ENCODE results near the gene PACRG.

PACRG gene

DNA sequence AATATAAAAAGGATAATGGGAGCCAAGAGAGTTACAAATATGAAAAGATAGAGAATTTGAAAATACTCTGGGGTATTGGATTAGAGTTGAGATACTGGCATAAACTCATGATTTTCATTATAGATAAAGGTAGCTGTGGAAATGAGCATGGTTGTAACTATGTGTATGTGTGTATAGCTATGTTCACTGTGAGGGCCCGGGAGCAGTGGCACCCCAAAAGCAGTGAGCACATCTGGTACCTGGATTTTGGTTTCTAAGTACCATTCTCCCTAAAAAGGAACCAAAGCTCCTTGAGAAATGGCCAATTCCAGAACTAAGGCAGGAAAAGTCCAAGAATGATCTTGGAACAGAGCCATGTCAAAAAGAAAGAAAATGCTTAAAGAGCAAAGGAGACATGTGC is 484.3 kb downstream of the PACRG start:
- no peak overlapping the region for H3K18ac ChIP-seq (ENCODE audit: low read length)
- H3K4me1 ChIP-seq (ENCODE audit: control insufficient read depth, low read depth, low read length), result no peaks in the 10 kb centered on the region
- H3K79me1 ChIP-seq (ENCODE audit: low read length), result no peaks in the 10 kb centered on the region
- no CpG with 5 or more reads among the region's 1 CpG for WGBS (ENCODE audit: extremely low coverage, insufficient coverage, low lambda C conversion rate)
- no peak overlapping the region for H2BK5ac ChIP-seq (ENCODE audit: low read length)
- no peak overlapping the region for H3K4me3 ChIP-seq (ENCODE audit: low read length)
- no peak overlapping the region for H3K9ac ChIP-seq (ENCODE audit: low read length)
- no peaks in the 10 kb centered on the region for H3K79me2 ChIP-seq (ENCODE audit: control insufficient read depth, insufficient read depth, low read length)
- no peak overlapping the region for H3K27ac ChIP-seq (ENCODE audit: low read depth, low read length)
- H3K23ac ChIP-seq (ENCODE audit: low read length), result no peak overlapping the region
- H3K4ac ChIP-seq (ENCODE audit: low read depth, low read length), result no peak overlapping the region
- H3K27me3 ChIP-seq (ENCODE audit: insufficient read depth, low read length, poor library complexity), result no peaks in the 10 kb centered on the region
- no peak overlapping the region for H2BK120ac ChIP-seq (ENCODE audit: low read depth, low read length)
- DNase-seq, result no peak
- H4K8ac ChIP-seq (ENCODE audit: low read depth, low read length), result no peak overlapping the region
- H4K5ac ChIP-seq (ENCODE audit: low read length), result no peak overlapping the region
- no peaks in the 10 kb centered on the region for H3K36me3 ChIP-seq (ENCODE audit: control insufficient read depth, insufficient read depth, low read length)
- no peak overlapping the region for H2AK5ac ChIP-seq (ENCODE audit: low read length)
- H3K4me2 ChIP-seq (ENCODE audit: low read length), result no peak overlapping the region
- H3K56ac ChIP-seq (ENCODE audit: low read length), result no peak overlapping the region
- H2BK15ac ChIP-seq (replicated peaks; ENCODE audit: low read depth), result no peak overlapping the region

- Histone ChIP-seq H4K8ac (ENCODE audit: low read depth, low read length) (no peak overlapping the region), H3K27me3 (ENCODE audit: insufficient read depth, low read length, poor library complexity) (no peaks in the 10 kb centered on the region), H2AK5ac (ENCODE audit: low read length) (no peak overlapping the region), H3K9ac (ENCODE audit: low read length) (no peak overlapping the region), H2BK5ac (ENCODE audit: low read length) (no peak overlapping the region), H3K79me2 (ENCODE audit: control insufficient read depth, insufficient read depth, low read length) (no peaks in the 10 kb centered on the region), H3K18ac (ENCODE audit: low read length) (no peak overlapping the region), H3K4me1 (ENCODE audit: control insufficient read depth, low read depth, low read length) (no peaks in the 10 kb centered on the region), H2BK15ac (replicated peaks; ENCODE audit: low read depth) (no peak overlapping the region), H3K4me2 (ENCODE audit: low read length) (no peak overlapping the region), H3K27ac (ENCODE audit: low read depth, low read length) (no peak overlapping the region), H3K79me1 (ENCODE audit: low read length) (no peaks in the 10 kb centered on the region), H3K56ac (ENCODE audit: low read length) (no peak overlapping the region), H3K4ac (ENCODE audit: low read depth, low read length) (no peak overlapping the region), H3K23ac (ENCODE audit: low read length) (no peak overlapping the region), H3K4me3 (ENCODE audit: low read length) (no peak overlapping the region), H4K5ac (ENCODE audit: low read length) (no peak overlapping the region), H2BK120ac (ENCODE audit: low read depth, low read length) (no peak overlapping the region), H3K36me3 (ENCODE audit: control insufficient read depth, insufficient read depth, low read length) (no peaks in the 10 kb centered on the region)
- no peak for DNase-seq
- WGBS (ENCODE audit: extremely low coverage, insufficient coverage, low lambda C conversion rate), result no CpG with 5 or more reads among the region's 1 CpG
Observed at GRCh38 chr6:163214259-163214658, 486.5 kb downstream of the PACRG start.

DNA sequence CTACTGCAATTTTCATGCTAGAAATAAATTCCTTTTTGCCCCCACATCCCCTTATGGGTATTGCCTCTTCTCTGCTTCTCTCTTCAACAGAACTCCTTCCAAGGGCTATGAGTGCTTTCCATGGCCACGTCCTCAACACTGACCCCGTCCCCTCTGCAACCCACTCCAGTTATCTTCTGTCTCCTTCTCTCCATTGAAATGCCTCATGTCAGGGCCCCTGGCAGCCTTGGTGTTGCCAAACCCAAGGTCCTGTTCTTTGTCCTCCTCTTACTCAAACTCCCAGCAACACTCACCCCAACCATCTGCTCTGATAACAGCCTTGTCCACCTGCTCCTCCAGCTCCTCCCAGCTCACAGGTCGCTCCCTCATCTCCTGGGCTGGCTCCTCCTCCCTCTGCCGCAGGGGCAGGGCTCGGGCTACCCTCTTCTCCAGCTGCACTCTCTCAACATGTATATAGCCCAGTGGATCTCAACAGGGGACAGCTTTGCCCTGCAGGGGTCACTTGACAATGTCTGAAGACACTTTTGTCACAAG is 490.7 kb downstream of the PACRG start:
- H3K4ac ChIP-seq (ENCODE audit: low read depth, low read length), result no peak overlapping the region
- no peak overlapping the region for H2AK5ac ChIP-seq (ENCODE audit: low read length)
- H3K18ac ChIP-seq (ENCODE audit: low read length), result no peak overlapping the region
- H2BK5ac ChIP-seq (ENCODE audit: low read length), result no peak overlapping the region
- H3K4me1 ChIP-seq (ENCODE audit: control insufficient read depth, low read depth, low read length), result no peaks in the 10 kb centered on the region
- no peak overlapping the region for H4K5ac ChIP-seq (ENCODE audit: low read length)
- no peak overlapping the region for H2BK120ac ChIP-seq (ENCODE audit: low read depth, low read length)
- H2BK15ac ChIP-seq (replicated peaks; ENCODE audit: low read depth), result no peak overlapping the region
- no peaks in the 10 kb centered on the region for H3K79me1 ChIP-seq (ENCODE audit: low read length)
- H3K36me3 ChIP-seq (ENCODE audit: control insufficient read depth, insufficient read depth, low read length), result no peaks in the 10 kb centered on the region
- no peak overlapping the region for H3K56ac ChIP-seq (ENCODE audit: low read length)
- WGBS (ENCODE audit: extremely low coverage, insufficient coverage, low lambda C conversion rate), result no CpG with 5 or more reads among the region's 5 CpGs
- H4K8ac ChIP-seq (ENCODE audit: low read depth, low read length), result no peak overlapping the region
- H3K4me3 ChIP-seq (ENCODE audit: low read length), result no peak overlapping the region
- DNase-seq, result no peak
- no peak overlapping the region for H3K27ac ChIP-seq (ENCODE audit: low read depth, low read length)
- H3K4me2 ChIP-seq (ENCODE audit: low read length), result no peak overlapping the region
- no peak overlapping the region for H3K23ac ChIP-seq (ENCODE audit: low read length)
- no peak overlapping the region for H3K9ac ChIP-seq (ENCODE audit: low read length)
- no peaks in the 10 kb centered on the region for H3K27me3 ChIP-seq (ENCODE audit: insufficient read depth, low read length, poor library complexity)
- no peaks in the 10 kb centered on the region for H3K79me2 ChIP-seq (ENCODE audit: control insufficient read depth, insufficient read depth, low read length)

GRCh38 chr6:163226181-163226835 is 498.5 kb downstream of the PACRG start:
- Histone ChIP-seq H3K27ac (ENCODE audit: low read depth, low read length) (no peak overlapping the region), H3K56ac (ENCODE audit: low read length) (no peak overlapping the region), H3K27me3 (ENCODE audit: insufficient read depth, low read length, poor library complexity) (no peaks in the 10 kb centered on the region), H2BK15ac (replicated peaks; ENCODE audit: low read depth) (no peak overlapping the region), H4K5ac (ENCODE audit: low read length) (no peak overlapping the region), H4K8ac (ENCODE audit: low read depth, low read length) (no peak overlapping the region), H2BK5ac (ENCODE audit: low read length) (no peak overlapping the region), H3K4me2 (ENCODE audit: low read length) (no peak overlapping the region), H3K4me1 (ENCODE audit: control insufficient read depth, low read depth, low read length) (no peaks in the 10 kb centered on the region), H3K9ac (ENCODE audit: low read length) (no peak overlapping the region), H3K4ac (ENCODE audit: low read depth, low read length) (no peak overlapping the region), H2AK5ac (ENCODE audit: low read length) (no peak overlapping the region), H3K36me3 (ENCODE audit: control insufficient read depth, insufficient read depth, low read length) (no peaks in the 10 kb centered on the region), H3K4me3 (ENCODE audit: low read length) (no peak overlapping the region), H3K79me1 (ENCODE audit: low read length) (no peaks in the 10 kb centered on the region), H3K18ac (ENCODE audit: low read length) (no peak overlapping the region), H3K23ac (ENCODE audit: low read length) (no peak overlapping the region), H3K79me2 (ENCODE audit: control insufficient read depth, insufficient read depth, low read length) (no peaks in the 10 kb centered on the region), H2BK120ac (ENCODE audit: low read depth, low read length) (no peak overlapping the region)
- peak; percentile 2 for DNase-seq
- WGBS (ENCODE audit: extremely low coverage, insufficient coverage, low lambda C conversion rate), result no CpG with 5 or more reads among the region's 9 CpGs

- Histone ChIP-seq H3K4me1 (ENCODE audit: control insufficient read depth, low read depth, low read length) (no peaks in the 10 kb centered on the region), H4K5ac (ENCODE audit: low read length) (no peak overlapping the region), H3K23ac (ENCODE audit: low read length) (no peak overlapping the region), H3K4me2 (ENCODE audit: low read length) (no peak overlapping the region), H2BK15ac (replicated peaks; ENCODE audit: low read depth) (no peak overlapping the region), H2AK5ac (ENCODE audit: low read length) (no peak overlapping the region), H3K4ac (ENCODE audit: low read depth, low read length) (no peak overlapping the region), H3K56ac (ENCODE audit: low read length) (no peak overlapping the region), H3K27me3 (ENCODE audit: insufficient read depth, low read length, poor library complexity) (no peaks in the 10 kb centered on the region), H2BK120ac (ENCODE audit: low read depth, low read length) (no peak overlapping the region), H4K8ac (ENCODE audit: low read depth, low read length) (no peak overlapping the region), H2BK5ac (ENCODE audit: low read length) (no peak overlapping the region), H3K18ac (ENCODE audit: low read length) (no peak overlapping the region), H3K4me3 (ENCODE audit: low read length) (no peak overlapping the region), H3K79me2 (ENCODE audit: control insufficient read depth, insufficient read depth, low read length) (no peaks in the 10 kb centered on the region), H3K9ac (ENCODE audit: low read length) (no peak overlapping the region), H3K36me3 (ENCODE audit: control insufficient read depth, insufficient read depth, low read length) (no peaks in the 10 kb centered on the region), H3K79me1 (ENCODE audit: low read length) (no peaks in the 10 kb centered on the region), H3K27ac (ENCODE audit: low read depth, low read length) (no peak overlapping the region)
- no peak for DNase-seq
- no CpG with 5 or more reads among the region's 10 CpGs for WGBS (ENCODE audit: extremely low coverage, insufficient coverage, low lambda C conversion rate)
Observed at GRCh38 chr6:163226836-163227485, 499.2 kb downstream of the PACRG start.

Data from mesendoderm (in vitro differentiated cells).